B cell (primary cell): ENCODE data around the gene ZNF581. TPM values are rescaled to one million over a fixed set of nuclear protein-coding genes. Genes with fewer than 3 reads are reported as not detected.

Experiments used
- ATAC-seq: fragments of 200-7000 bp; cut with Tn5 transposase; one replicate; pipeline ENCODE4 v1.10.0; 2021; ENCODE audit warnings: low read depth, mild to moderate bottlenecking, moderate number of reproducible peaks, moderate library complexity
- CTCF ChIA-PET: fragments of 350-600 bp; sonication (Branson Sonifier 250); formaldehyde crosslinking; loops from one replicate; lab custom pipeline; 2021; ENCODE audit warnings: antibody characterized with exemption, inconsistent platforms; lab: Charles Lee
- POLR2A ChIA-PET: fragments of 350-600 bp; sonication (Branson Sonifier 250); formaldehyde crosslinking; loops from one replicate; lab custom pipeline; 2021; ENCODE audit warnings: antibody characterized with exemption; lab: Charles Lee
- DNase-seq: peaks from one replicate; pipeline ENCODE4 v3.0.0; 2013
- H2AFZ ChIP-seq: 2 replicates; pipeline ENCODE4 v1.6.1; 2012; ENCODE audit warnings: mild to moderate bottlenecking, low read depth, low read length; ENCODE audit not compliant: insufficient read depth, poor library complexity, severe bottlenecking
- H3K27ac ChIP-seq, 2 donors: 1 replicate in 1 of 2; 2 replicates in 1 of 2; pipeline ENCODE4 v1.5.1; 2012 to 2013; ENCODE audit warnings: low read length in 2 of 2, mild to moderate bottlenecking in 2 of 2, moderate library complexity in 1 of 2
- H3K27me3 ChIP-seq, 4 experiments: fragments of 200-600 bp in 1 of 4; sonication (generic) in 1 of 4; replicated peaks in 1 of 4; 1 replicate in 2 of 4; 2 replicates in 2 of 4; pipeline versions ENCODE4 v1.6.1 to v1.7.0; 2013 to 2016; ENCODE audit warnings: low read length in 3 of 4, mild to moderate bottlenecking in 2 of 4, mixed read lengths in 1 of 4, moderate library complexity in 1 of 4; ENCODE audit not compliant: insufficient read depth in 4 of 4, control insufficient read depth in 3 of 4; ENCODE audit errors: control extremely low read depth in 1 of 4
- H3K36me3 ChIP-seq, 2 experiments: replicated peaks in 1 of 2; 1 replicate in 1 of 2; 2 replicates in 1 of 2; pipeline versions ENCODE4 v1.6.1 to v1.7.1; 2013; ENCODE audit warnings: low read length in 1 of 2; ENCODE audit not compliant: insufficient read depth in 2 of 2, control insufficient read depth in 1 of 2; ENCODE audit errors: control extremely low read depth in 1 of 2, extremely low read depth in 1 of 2
- H3K4me1 ChIP-seq, 2 donors: fragments of 200-600 bp in 1 of 2; sonication (generic) in 1 of 2; 1 replicate in 1 of 2; 2 replicates in 1 of 2; pipeline versions ENCODE4 v1.5.1 to v1.6.1; 2013 to 2017; ENCODE audit warnings: low read length in 2 of 2; ENCODE audit not compliant: control insufficient read depth in 2 of 2, insufficient read depth in 2 of 2
- H3K4me2 ChIP-seq: replicated peaks from 2 replicates; pipeline ENCODE3; 2012; ENCODE audit warnings: mild to moderate bottlenecking, low read depth, low read length; ENCODE audit not compliant: poor library complexity, severe bottlenecking
- H3K4me3 ChIP-seq, 5 experiments: fragments of 200-600 bp in 1 of 5; sonication (generic) in 1 of 5; 1 replicate in 3 of 5; 2 replicates in 2 of 5; pipeline versions ENCODE4 v1.5.1 to v1.7.0; 2011 to 2016; ENCODE audit warnings: low read length in 4 of 5, mild to moderate bottlenecking in 4 of 5, low read depth in 2 of 5, control low read depth in 1 of 5, moderate library complexity in 1 of 5; ENCODE audit not compliant: insufficient read depth in 1 of 5; ENCODE audit errors: control extremely low read depth in 1 of 5, extremely low read depth in 1 of 5
- H3K79me2 ChIP-seq: fragments of 200-600 bp; sonication (generic); one replicate; pipeline ENCODE4 v1.6.0; 2016; ENCODE audit warnings: low read length; ENCODE audit not compliant: control insufficient read depth, insufficient read depth
- H3K9ac ChIP-seq: fragments of 200-600 bp; sonication (generic); 2 replicates; pipeline ENCODE4 v1.6.1; 2017; ENCODE audit warnings: mild to moderate bottlenecking, low read length, moderate library complexity
- H3K9me3 ChIP-seq, 3 donors: one replicate each; pipeline versions ENCODE4 v1.6.1 to v1.7.1; 2013; ENCODE audit warnings: low read length in 2 of 3; ENCODE audit not compliant: control insufficient read depth in 2 of 3, insufficient read depth in 1 of 3; ENCODE audit errors: control extremely low read depth in 1 of 3
- H4K20me1 ChIP-seq: 2 replicates; pipeline ENCODE4 v1.6.0; 2012; ENCODE audit warnings: mild to moderate bottlenecking, low read length; ENCODE audit not compliant: insufficient read depth, control insufficient read depth, poor library complexity, severe bottlenecking
- H3K27ac Mint-ChIP-seq: one replicate; pipeline ENCODE4 v1.8.0; 2021; ENCODE audit warnings: mixed read lengths
- H3K27me3 Mint-ChIP-seq: one replicate; pipeline ENCODE4 v1.8.0; 2021; ENCODE audit warnings: mixed read lengths
- H3K4me1 Mint-ChIP-seq: one replicate; pipeline ENCODE4 v1.8.0; 2021; ENCODE audit warnings: mixed read lengths
- H3K4me3 Mint-ChIP-seq: one replicate; pipeline ENCODE4 v1.8.0; 2021; ENCODE audit warnings: mixed read lengths
- H3K9me3 Mint-ChIP-seq: one replicate; pipeline ENCODE4 v1.8.0; 2022; ENCODE audit warnings: mixed read lengths; ENCODE audit not compliant: insufficient read depth
- CTCF ChIP-seq: fragments of 200-600 bp; IDR thresholded peaks from one replicate; pipeline ENCODE4 v1.8.0; 2022; ENCODE audit warnings: antibody characterized with exemption, mild to moderate bottlenecking
- EZH2 ChIP-seq: IDR thresholded peaks from 2 replicates; pipeline ENCODE4 v1.6.1; 2012; ENCODE audit warnings: borderline replicate concordance, low read depth, mild to moderate bottlenecking, moderate library complexity, low read length; ENCODE audit not compliant: insufficient read depth, poor library complexity, severe bottlenecking
- WGBS: methylation state at CpG from one replicate; pipeline ENCODE4 v1.1.5; 2013; ENCODE audit warnings: missing lambda C conversion rate; ENCODE audit not compliant: insufficient coverage; 5-methylcytosine and 5-hydroxymethylcytosine counted together
- intact Hi-C: fragments of 100-400 bp; cut with micrococcal nuclease; formaldehyde crosslinking; loops from one replicate; pipeline ENCODE4 v1.10.0; 2022
- polyA plus RNA-seq: library from polyadenylated mRNA; depleted of rRNA; stranded (reverse); fragments of >200 nt; gene quantifications from 2 replicates; pipeline ENCODE4 v1.2.3, GENCODE V29; 2012
- total RNA-seq, 2 donors: library from RNA; stranded (reverse); fragments of 120-200 nt in 1 of 2; gene quantifications; 1 replicate in 1 of 2; 2 replicates in 1 of 2; pipeline versions ENCODE4 v1.2.3 to v1.2.4, GENCODE V29; 2013 to 2022

ZNF581 gene
- total and polyA plus RNA-seq, 2 donors (not counting 1 experiment from before 2014, with no cell fraction given), result 48.2 to 51.3 TPM

DNA sequence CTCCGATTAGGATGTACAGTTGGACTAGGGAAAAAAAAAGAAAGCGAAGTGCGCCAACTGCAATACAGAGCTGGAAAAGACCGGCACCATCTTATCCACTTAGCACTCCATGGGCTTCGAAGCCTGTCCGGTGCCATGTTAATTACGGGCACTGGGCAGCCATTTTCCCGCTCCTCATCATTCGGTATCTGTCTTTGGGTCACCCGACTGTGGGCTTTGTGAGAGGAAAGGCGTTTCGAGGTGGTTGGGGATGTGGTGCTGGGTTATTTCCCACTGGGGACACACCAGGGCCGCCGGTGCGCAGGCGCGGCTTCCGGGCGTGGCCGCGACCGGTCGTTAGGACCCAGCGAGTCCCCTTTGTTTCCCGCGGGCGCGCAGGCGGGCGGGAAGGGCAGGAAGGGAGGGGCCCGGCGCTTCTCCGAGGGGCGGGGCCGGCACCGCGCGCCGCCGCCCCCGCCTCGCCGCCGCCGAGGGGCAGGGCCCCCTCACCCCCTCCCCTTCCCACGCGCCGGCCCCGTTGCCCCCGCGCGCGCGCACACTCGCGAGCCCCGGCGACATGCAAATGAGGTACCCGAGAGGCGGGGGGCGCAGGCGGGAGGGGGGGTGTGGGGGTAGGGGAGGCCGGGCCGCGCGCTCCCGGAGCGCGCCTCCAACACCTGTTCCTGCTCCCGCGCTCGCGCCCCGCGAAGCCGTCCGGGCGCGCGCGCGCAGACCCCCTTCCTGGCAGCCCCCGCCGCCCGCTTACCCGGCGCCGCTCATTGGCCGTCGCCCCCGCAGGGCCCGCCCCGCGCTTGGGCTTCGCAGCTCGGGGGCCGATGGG is 43.4 kb upstream of the ZNF581 start, which contains the start of gene ZNF524:
ZNF524 (plus strand) TSS at position 447 of the 820 bp plus-strand sequence. CDS start 1,825 bp downstream, outside the sequence.
- DNase-seq (peak; percentile 98), ATAC-seq (peak; percentile 53)
- Histone ChIP-seq H3K27ac (peak within 1 kb of the TSS; percentile 86 to 94), H3K27me3 (no peaks in the 10 kb centered on the region), H3K4me2 (peak within 1 kb of the TSS; percentile 83), H3K4me3 (peak within 1 kb of the TSS; percentile 59 to 97 (median 82)), H2AFZ (peak within 1 kb of the TSS; percentile 92), H3K79me2 (peaks cover 4% of the 10 kb centered on the region), H3K4me1 (peaks cover 10 to 27% of the 10 kb centered on the region in 2 donors), H3K36me3 (peaks cover 0 to 16% of the 10 kb centered on the region in 2 experiments), H4K20me1 (no peaks in the 10 kb centered on the region), H3K9ac (peak within 1 kb of the TSS; percentile 88), H3K9me3 (peaks cover 0 to 8% (median 0%) of the 10 kb centered on the region in 3 donors)
- Mint-ChIP-seq H3K9me3 (no peaks in the 10 kb centered on the region), H3K4me1 (peaks cover 28% of the 10 kb centered on the region), H3K27ac (peak within 1 kb of the TSS; percentile 99), H3K4me3 (peak within 1 kb of the TSS; percentile 100), H3K27me3 (no peaks in the 10 kb centered on the region)
- intact Hi-C loops, result loop anchor here (1.0 to 10.0 kb wide), 7 partner anchors 13 to 345 kb away; partner anchors contain the start of genes BRSK1, HSPBP1, PPP6R1 and UBE2S
- CTCF ChIA-PET, result interaction anchor here (0.6 to 2.0 kb wide), 12 partner anchors 16 to 132 kb away, joined by 3 to 11 read pairs (median 3); no protein-coding TSS in a partner anchor
- POLR2A ChIA-PET, result interaction anchor here (0.6 to 2.8 kb wide), 25 partner anchors 12 to 595 kb away, joined by 3 to 58 read pairs (median 4); partner anchors contain the start of genes HSPBP1, ISOC2, KMT5C and PPP6R1
- under 1% methylated on average over 65 of the region's 97 CpGs for WGBS
- TF ChIP-seq EZH2 (no peak), CTCF (no peak)
